Measurements from ENCODE around the gene TCF25.

TCF25 gene

GRCh38 chr16:89881368-89881730 lies 8.0 kb downstream of the TCF25 start:
- DNase-seq: no peak

GRCh38 chr16:89883346-89884040 lies 10.1 kb downstream of the TCF25 start:
- DNase-seq: no peak

- no peak for DNase-seq
Observed at GRCh38 chr16:89884041-89884421, 10.6 kb downstream of the TCF25 start.

- no peak for DNase-seq
Observed at GRCh38 chr16:89887243-89887642, 13.9 kb downstream of the TCF25 start.

- no peak for DNase-seq
Observed at GRCh38 chr16:89890200-89890599, 16.8 kb downstream of the TCF25 start.

- no peak for DNase-seq
Observed at GRCh38 chr16:89890886-89891657, 17.7 kb downstream of the TCF25 start.

- no peak for DNase-seq
Observed at GRCh38 chr16:89892055-89892630, 18.8 kb downstream of the TCF25 start.

GRCh38 chr16:89892635-89893034 lies 19.2 kb downstream of the TCF25 start:
- DNase-seq: no peak

GRCh38 chr16:89893642-89894548 lies 20.5 kb downstream of the TCF25 start:
- no peak for DNase-seq

- DNase-seq: no peak
Observed at GRCh38 chr16:89895482-89896250, 22.3 kb downstream of the TCF25 start.

- DNase-seq: no peak
Observed at GRCh38 chr16:89897204-89897603, 23.8 kb downstream of the TCF25 start.

- no peak for DNase-seq
Observed at GRCh38 chr16:89898201-89898967, 25.0 kb downstream of the TCF25 start.

- DNase-seq: no peak
Observed at GRCh38 chr16:89899879-89900481, 26.6 kb downstream of the TCF25 start.

- DNase-seq: no peak
Observed at GRCh38 chr16:89900885-89901284, 27.5 kb downstream of the TCF25 start.

GRCh38 chr16:89902980-89903379 lies 29.6 kb downstream of the TCF25 start:
- no peak for DNase-seq

GRCh38 chr16:89903908-89904515 lies 30.6 kb downstream of the TCF25 start:
- no peak for DNase-seq

GRCh38 chr16:89904606-89905510 lies 31.5 kb downstream of the TCF25 start:
- DNase-seq: no peak

GRCh38 chr16:89905511-89906139 lies 32.2 kb downstream of the TCF25 start:
- DNase-seq: no peak
